ENCODE measurements around the gene SMYD3.

GRCh38 chr1:246179401-246179800 lies 327.7 kb downstream of the SMYD3 start:
- TF ChIP-seq POLR2A (IDR thresholded peaks at IDR 0.05) (no peak), CTCF (IDR thresholded peaks at IDR 0.05) (no peak)
